NCI-H1105 treated with DMSO at 0.1 percent for 48 hours (cell line): ENCODE data around the gene OR10A4.
"Not testable (repeated sequence)": the region's sequence is repeated elsewhere in the genome, so short reads cannot be mapped to it uniquely, and the experiment has no call there.

Experiments
- DNase-seq: peaks from one replicate; lab custom pipeline; 2025; lab: John Stamatoyannopoulos, UW

OR10A4 gene, protein sequence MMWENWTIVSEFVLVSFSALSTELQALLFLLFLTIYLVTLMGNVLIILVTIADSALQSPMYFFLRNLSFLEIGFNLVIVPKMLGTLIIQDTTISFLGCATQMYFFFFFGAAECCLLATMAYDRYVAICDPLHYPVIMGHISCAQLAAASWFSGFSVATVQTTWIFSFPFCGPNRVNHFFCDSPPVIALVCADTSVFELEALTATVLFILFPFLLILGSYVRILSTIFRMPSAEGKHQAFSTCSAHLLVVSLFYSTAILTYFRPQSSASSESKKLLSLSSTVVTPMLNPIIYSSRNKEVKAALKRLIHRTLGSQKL

DNA sequence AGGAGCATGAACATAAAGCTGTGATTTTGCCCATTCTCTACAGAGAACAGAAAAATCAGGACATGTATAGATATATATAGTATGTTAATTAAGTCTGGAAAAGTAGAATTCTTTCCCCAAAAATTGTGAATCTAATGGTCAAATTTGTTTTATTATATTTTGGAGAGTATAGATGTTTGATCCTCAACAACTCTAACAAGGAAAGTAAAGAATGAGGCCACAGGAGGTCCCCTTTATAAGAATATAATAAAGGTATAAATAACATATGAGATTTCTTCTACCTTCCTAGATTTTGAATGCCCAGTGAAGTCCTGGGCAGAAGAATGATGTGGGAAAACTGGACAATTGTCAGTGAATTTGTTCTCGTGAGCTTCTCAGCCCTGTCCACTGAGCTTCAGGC is at the start of gene OR10A4:
Gene OR10A4, plus strand, starts transcription at position 301 of the 400 bp plus-strand sequence. Its CDS starts 23 bp downstream, at position 324.
- no peak for DNase-seq

GRCh38 chr11:6828103-6828502 is 48.3 kb upstream of the OR10A4 start:
- DNase-seq = no peak

DNA sequence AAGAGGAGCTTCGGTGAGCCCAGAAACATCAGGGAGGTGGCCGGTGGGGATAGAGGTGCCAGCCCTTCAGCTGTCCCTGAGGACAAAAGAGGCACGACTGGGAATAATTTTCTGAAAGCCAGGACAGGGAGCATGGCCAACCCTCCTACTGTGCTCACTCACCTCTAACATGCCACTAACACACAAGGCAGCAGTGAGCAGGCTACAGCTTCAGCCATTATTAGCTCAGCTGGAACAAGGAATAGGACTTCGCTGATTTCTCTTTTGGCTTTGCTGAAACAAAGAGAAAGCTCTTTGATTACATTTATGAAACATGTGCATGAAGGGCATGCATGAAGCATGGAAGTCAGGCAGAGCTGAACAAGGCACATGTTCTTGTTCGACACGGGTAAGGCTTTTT is 43.1 kb upstream of the OR10A4 start:
- DNase-seq = no peak

DNA sequence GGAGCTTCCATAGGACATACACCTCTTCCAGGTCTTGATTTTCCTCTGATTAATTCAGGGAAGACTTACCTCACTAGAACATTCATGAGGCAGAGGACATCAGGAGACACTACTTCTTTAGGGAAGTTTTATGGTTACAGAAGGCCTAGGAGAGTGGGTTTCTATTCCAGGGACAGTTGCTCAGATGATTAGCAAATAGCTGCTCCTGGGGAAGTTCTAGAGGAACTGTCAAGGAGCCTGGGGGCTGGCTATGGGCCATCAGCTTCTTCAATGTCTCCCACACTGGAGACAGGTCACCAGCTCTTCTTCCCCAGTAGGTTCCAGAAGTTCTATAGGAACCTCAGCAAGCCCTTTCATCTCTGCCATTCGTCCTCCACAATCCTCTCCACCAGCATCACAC is 42.4 kb upstream of the OR10A4 start:
- no peak for DNase-seq

- DNase-seq = no peak
These were observed 34.7 kb upstream of the OR10A4 start for GRCh38 chr11:6841694-6842093.

DNA sequence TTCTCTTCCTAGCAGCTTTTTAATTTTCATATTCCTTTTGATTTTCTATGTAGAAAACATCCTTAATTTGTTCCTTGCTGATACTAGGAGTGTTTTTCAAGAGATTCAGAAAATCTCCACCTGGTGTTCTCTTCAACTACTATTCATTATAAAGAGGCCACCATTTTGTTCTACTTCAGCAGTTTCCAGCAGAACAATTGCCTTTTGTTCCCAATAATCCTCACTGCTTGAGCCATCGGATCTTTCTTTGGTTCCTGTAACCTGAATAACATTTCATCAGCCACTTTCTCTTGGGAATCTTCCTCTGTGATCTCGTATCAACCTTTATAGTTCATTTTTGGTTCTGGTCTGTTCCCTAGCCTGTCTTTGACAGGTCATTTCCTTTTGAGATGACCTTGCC is 32.8 kb upstream of the OR10A4 start:
- DNase-seq = no peak

DNA sequence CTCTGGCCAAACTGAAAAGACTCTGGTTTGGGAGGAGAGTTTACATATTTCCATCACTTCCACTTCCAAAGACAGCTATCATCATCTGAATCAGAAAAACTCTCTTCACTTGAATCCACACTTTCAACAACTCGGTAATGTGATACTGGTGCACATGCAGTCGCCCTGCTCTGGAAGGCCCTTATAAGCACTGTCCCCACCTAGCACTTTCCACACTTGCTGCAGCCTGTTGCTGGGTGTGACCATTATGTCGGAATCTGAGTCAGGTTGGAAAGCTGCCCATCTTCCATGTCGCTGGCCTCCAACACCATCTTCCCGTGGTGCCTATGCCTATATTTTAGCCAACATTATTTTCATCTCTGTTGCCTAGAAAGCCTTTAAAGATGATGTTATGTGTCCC is 32.1 kb upstream of the OR10A4 start:
- no peak for DNase-seq

- DNase-seq = no peak
These were observed 31.0 kb upstream of the OR10A4 start, which contains the start of gene OR10A5 for GRCh38 chr11:6845383-6845782. OR10A5 (plus strand) TSS chr11:6845683; CDS start chr11:6845683, 0 bp downstream.

DNA sequence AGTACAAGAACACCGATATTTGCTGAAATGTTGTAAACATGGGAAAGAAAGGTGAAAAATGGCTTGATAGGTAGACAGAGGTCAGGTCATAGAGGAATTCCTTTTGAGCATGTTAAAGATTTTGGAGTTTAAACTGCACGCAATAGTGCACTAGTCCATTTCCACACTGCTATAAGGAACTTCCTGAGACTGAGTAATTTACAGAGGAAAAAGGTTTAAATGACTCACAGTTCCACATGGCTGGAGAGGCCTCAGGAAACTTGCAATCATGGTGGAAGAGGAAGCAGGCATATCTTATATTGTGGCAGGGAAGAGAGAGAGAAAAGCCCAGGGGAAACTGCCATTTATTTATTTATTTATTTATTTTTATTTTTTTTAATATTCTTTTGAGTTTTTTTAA is 25.9 kb upstream of the OR10A4 start:
- no peak for DNase-seq

DNA sequence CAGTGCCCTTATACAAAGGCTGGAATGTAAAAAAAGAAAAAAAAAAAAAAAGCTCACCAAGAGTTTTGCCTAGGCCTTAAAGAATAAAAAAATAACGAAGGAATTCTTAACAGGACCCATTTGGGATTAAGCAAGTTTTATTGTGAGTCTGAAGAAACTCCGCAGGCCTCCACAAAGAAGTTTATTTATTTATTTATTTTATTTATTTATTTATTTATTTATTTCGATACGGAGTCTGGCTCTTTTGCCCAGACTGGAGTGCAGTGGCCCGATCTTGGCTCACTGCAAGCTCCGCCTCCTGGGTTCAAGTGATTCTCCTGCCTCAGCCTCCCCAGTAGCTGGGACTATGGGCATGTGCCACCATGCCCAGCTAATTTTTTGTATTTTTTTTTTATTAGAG is 21.6 kb upstream of the OR10A4 start:
- not testable (repeated sequence) for DNase-seq

DNA sequence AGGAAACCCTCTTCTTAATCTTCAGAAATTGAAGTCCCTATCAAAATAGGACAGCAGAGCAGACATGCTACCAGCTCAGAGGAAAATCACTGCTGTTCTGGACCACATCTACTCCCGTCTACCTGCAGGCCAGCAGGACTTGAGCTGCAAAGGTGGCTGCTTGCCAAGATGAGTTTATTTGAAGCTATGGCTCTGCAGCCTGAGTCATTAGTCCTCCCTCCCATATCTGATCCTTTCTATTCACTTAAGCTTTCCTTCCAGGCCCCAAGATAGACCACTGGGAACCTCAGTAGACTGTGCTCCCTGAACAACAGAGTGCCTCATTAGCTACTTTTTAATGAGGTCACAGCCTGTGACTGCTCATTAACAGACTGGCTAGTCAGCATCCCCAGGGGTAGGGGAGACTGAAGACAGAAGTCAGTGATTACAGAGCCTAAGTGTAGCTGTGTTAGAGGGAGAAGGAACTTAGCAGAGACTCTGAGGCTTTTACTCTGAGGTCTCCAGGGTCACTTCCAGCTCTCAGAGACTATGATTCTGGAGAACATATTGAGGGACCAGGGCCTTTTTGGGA is 20.4 kb upstream of the OR10A4 start:
- DNase-seq = no peak

GRCh38 chr11:6856871-6857270 is 19.6 kb upstream of the OR10A4 start:
- DNase-seq = no peak

- peak; percentile 33 for DNase-seq
These were observed 13.5 kb upstream of the OR10A4 start, which contains the start of gene OR10A2 for GRCh38 chr11:6862961-6863360. OR10A2 (plus strand) TSS chr11:6863057; CDS start chr11:6869755, 6,698 bp downstream.

DNA sequence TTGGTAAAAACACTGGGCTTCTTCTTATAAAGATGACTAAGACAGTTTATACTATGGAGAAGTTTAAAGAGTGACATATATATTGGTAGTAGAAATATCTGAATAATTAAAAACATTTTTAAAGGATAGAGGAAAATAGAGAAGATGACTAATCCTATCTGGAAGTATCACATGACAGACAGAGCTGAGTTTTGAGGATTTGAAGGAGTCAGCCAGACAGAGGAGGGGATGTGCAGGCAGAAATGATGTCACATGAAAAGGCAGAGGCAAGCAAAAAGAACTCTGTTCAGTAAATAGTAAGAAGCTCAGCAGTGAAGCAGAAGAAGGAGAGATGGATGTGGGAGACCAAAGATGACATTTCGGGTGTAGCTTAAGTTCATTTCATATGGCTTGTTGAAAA is 12.0 kb upstream of the OR10A4 start:
- no peak for DNase-seq

- no peak for DNase-seq
These were observed 5.1 kb upstream of the OR10A4 start for GRCh38 chr11:6871278-6871677.

GRCh38 chr11:6875761-6876160 is 664 bp upstream of the OR10A4 start:
- no peak for DNase-seq

- DNase-seq = no peak
These were observed 489 bp downstream of the OR10A4 start for GRCh38 chr11:6876914-6877313.

DNA sequence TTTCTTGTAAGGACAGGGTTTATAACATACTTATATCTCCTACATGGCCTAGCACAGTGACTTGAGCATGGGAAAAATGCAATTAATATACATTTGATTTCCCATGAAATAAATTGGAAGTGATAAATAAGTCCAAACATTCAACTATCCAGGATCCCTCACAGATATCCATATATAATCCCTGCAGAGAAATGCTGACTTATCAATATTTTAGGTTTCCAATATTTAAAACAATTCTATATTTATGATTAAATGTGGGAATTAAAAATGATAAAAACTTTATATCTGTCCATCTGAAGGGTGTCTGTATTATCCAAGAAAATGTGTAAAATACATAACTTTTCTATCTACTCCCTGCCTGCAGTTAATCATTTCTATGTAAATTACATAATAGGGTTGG is 6.3 kb downstream of the OR10A4 start:
- no peak for DNase-seq

DNA sequence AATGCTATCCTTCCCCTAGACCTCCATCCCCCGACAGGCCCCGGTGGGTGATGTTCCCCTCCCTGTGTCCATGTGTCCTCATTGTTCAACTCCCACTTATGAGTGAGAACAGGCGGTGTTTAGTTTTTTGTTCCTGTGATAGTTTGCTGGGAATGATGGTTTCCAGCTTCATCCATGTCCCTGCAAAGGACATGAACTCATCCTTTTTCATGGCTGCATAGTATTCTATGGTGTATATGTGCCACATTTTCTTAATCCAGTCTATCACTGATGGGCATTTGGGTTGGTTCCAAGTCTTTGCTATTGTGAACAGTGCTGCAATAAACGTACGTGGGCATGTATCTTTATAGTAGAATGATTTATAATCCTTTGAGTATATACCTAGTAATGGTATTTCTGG is 11.3 kb downstream of the OR10A4 start:
- not testable (repeated sequence) for DNase-seq

DNA sequence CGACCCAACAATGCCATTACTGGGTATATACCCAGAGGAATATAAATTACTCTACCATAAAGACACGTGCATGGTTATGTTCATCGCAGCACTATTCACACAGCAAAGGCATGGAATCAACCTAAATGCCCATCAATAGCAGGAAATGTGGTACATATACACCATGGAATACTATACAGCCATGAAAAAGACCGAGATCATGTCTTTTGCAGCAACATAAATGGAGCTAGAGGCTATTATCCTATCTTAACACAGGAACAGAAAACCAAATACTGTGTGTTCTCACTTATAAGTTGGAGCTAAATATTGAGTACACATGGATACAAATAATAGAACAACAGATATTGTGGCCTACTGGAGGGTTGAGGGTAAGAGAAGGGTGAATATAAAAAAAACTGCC is 12.4 kb downstream of the OR10A4 start:
- no peak for DNase-seq

- DNase-seq = no peak
These were observed 13.4 kb downstream of the OR10A4 start for GRCh38 chr11:6889835-6890234.

DNA sequence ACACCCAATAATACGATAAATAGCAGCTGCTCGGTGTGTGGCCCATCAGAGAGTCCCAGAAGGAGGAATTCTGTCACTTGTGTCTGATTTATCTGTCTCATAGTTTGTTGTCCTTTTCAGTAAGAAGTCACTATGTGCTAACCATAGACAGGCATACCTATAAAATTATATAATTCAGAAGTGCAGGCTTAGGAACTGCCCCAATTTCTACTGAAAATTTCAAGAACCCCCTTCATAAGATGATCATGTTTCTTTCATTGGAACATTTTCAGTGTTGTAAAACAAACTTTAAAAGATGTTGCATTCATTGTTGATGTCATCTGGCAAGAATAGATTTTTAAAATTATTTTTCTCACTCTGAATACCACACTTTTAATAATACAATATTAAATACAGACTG is 16.0 kb downstream of the OR10A4 start, which contains the start of gene OR2D2:
Gene OR2D2, minus strand, starts transcription at position 101 of the 400 bp plus-strand sequence. Its CDS starts 0 bp downstream, at position 101.
- no peak for DNase-seq

DNA sequence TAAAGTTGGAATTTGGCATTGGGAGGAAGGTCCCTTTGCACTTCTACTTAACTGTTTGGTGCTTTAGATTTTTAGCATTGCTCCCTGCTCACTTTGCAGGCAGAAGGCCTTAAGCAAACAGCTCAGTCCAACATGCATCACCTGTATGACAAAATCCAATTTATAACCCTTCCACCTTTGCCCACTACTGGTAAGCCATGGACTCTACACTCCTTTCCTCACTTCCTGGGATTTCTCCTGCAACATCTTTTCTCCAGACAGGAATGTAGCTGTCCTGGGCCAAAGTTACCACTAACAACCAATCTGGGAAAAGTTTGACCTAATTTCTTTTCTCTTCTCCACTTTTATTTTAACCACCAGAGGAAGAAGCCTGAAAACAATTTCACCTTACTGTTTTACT is 17.7 kb downstream of the OR10A4 start:
- DNase-seq = no peak

- no peak for DNase-seq
These were observed 18.6 kb downstream of the OR10A4 start for GRCh38 chr11:6895010-6895409.
